Activated CD4-positive, CD25-positive, alpha-beta regulatory T cell (primary cell): Measurements from ENCODE around the gene KAT7.

Experiments
- DNase-seq, 4 experiments: peaks; one replicate each; lab custom pipeline; 2025; lab: John Stamatoyannopoulos, UW

Gene KAT7

DNA sequence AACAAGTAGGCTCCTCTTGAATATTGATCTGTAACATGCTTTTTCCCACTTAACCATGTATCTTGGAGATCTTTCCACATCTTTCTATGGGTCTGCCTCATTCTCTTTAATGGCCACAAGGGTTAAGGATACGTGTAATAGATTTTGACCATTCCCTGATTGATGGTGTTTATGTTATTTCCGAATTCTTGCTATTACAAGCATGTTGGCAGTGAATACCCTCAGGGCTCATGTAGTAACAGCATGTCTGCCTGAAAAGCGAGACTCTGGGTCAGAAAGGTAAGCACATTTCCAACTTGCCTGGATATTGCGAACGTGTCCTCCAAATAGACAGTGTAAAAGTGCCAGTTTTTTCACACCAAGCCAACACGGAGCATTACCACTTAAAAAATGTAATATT, 54.4 kb downstream of the KAT7 start:
- no peak for DNase-seq

DNA sequence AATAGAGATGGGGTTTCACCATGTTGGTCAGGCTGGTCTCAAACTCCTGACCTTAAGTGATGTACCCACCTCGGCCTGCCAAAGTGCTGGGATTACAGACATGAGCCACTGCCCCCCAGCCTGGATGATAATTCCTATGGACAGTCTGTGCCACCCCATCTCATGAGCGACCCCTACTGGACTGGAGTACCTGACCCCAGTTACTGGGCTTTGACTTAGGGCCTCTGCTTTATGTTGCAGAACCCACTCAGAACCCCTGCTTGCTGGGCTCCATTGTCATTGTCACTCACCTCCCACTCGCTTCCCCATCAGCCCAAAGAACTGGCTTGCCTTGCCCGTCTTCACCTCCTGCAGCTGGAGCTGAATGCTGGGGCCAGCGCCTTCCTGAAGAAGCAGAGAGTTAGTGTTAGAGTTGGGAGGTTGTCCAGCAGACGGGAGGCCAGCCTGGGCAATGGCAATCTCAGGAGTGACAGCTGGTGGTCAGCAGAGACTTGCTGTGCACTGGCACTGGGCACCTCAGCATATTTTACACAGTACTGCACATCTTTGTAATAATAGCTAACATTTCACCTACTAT, 55.4 kb downstream of the KAT7 start:
- DNase-seq, result no peak

DNA sequence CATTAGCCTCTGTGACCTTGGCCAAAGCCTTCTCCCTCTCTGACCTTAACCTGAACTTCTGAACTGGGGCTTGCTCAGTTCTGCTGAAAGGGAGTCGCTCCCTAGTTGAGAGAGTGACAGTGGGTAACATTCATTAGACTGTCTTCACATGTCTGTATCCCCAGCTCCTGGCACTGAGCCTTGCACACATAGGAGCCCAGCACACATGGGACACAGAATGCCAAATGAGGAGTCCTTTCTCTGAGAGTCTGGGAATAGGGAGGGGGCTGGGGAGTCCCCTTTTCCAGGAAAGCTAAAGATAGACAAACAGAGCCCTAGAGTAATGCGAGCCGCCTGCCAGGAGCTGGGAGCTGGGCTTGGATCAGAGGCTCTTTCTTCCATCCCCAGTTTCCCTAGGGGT, 56.8 kb downstream of the KAT7 start:
- no peak for DNase-seq

DNA sequence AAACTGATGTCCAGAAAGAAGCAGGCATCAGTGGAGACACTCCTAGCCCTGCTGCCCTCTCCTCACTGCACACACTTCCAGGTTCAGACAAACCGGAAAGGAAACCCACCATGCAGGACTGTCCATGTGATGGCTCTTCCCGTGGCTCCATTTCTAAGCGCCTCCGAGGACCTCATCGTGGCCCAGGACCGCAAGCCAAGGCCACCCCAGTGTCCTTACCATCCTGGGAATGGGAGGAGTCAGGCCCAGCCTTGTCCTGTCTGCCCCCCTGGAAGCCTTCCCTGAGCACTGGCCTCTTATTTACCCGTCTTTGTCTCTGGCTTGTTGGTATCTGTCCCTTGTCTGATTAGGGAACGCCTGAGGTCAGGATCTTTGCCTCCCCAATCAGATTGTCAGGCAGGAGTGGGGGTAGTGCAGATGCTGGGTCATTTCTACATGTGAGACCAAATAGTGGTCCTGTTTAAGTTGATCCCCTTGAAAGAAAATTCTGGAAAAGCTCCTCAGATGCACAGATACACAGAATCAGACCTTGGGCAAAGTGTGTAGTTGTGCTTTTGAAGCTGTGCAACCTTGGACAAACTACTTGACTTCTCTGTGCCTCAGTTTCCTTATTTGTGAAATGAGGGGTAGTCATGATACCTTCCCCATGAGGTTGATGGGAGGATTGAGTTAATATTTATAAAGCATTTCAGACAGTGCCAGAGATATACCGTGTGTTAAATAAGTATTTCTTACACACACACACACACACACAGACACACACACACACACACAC, 58.6 kb downstream of the KAT7 start:
- DNase-seq, result no peak

DNA sequence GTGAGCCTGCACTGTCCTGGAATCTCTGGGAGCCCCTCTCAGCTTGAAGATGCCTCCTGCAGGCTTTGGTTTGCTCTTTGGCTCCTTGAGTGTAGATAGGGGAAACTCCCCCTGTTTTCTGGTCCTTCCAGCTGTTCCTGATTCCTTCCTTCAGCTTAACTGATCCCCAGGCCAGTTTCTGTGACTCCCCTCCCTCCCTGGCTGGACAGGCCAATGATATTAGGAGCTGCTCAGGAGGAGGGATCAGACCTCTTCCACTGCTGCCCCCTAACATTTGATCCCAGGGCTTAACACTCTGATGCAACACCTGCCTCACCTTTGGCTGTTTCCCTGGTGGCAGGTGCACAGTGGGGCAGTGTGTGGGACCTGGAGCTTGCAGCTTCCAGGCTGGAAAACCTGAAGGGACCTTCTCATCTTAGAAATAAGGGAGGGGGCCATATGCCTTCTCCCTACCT, 59.6 kb downstream of the KAT7 start, which contains the start of gene TAC4:
Gene TAC4, minus strand, starts transcription at position 51 of the 455 bp plus-strand sequence. CDS start 52 bp downstream, outside the sequence.
- no peak for DNase-seq

DNA sequence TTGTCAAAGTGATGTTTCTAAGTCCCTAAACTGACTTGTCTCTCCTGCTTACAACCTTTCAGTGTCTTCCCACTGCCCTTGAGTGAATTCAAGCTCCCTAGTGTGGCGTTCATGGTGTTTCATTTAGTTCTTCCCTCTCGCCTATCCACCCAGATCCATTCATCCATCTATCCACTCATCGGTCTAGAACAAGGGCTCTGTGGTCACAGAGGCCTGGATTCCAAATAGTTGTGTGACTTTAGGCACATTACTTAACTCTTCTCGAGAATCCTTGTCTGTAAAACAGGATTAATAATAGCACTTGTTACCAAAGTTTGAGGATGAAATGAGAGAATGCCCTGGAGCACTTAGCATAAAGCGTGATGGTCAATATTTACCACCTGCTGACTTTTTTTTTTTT, 60.3 kb downstream of the KAT7 start:
- no peak for DNase-seq

DNA sequence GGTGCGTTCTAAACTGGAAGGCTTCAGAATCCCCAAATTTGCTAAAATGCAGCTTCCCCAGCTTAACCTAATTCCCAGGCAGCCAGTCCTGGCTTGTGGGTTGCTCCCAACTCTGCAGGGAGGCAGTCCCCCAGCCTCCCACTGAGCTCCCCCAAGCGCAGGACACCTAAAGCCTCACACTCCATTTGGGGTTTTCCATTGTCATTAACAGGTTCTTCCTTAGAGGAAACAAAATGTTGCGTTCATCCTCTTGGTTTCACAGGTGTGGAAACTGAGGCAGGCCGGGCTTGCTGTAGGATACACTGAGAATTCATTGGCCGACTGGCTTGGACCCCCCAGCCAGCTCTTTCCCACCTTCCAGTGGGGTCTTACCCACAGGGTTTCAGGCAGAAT, 61.7 kb downstream of the KAT7 start:
- DNase-seq, result no peak

DNA sequence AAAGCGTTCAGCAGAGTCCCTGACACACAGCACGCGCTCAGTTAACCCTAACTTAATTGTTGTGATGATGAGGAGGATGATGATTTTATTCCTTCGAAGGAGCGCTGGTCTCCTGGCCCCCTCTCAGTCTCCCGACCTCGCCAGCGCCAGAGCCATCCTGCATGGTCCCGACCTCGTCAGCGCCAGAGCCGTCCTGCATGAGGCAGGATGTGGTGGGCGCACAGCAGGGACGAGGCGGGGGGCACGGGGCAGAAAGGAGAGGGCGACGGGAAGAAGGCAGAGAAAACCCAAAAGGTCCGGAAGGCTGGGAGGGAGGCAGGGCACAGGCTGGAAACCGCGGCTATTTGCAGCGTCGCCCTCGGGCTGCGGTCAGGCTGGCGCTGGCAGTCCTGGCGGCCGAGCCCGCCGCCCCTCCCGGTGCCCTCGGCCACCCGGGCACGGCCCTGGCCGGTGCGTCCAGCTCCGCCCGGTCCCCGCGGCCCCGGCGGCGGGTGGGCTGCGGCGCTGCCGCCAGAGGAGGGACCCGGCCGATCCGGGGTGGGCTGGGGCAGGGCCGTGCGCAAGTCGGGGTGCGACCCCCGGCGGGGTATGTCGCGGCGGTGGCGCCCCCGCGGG, 62.4 kb downstream of the KAT7 start:
- DNase-seq, result no peak

DNA sequence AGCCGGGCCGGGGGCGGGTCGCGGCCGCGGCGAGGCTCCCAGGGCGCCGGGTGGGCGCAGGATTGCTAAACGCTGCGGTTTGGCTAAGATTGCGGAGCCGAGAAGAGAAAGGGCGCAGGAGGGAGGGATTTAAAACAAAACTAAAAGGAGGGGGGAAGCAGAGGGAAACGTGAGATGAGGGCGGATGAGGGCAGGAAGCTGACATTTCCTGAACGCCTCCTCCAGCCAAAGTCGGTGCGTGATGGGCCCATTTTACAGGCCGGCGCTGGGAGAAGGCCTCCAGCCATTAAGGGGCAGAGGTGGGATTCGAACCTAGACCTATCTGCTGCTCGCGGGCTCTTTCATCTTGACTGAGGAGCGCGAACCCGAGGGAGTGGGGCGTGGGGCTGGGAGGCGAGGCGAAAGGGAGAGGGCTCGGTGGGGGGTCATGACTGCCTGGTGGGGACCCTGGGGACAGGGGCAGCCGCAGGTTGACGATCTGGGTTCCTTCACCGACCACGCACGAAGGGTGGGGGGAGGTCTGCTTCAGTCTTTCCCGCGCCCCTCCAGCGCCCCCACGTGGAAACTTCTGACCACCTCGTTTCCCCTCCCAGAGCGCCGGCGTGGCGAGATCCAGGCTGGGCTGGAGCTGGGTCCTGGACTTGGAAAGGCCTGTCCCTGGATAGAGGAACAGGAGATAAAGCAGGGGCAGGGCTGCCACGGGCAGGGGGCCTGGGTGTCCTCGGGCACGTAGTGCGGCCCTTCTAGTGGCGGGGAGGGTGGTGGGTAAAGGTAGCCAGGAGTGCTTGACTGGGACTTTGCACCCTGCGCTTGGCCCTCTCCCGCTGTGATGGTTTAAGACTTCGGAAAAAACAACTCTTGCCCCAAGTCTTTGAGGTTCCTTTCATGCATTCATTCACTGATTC, 63.2 kb downstream of the KAT7 start:
- DNase-seq, result peak; percentile 40 to 65 (median 45)

DNA sequence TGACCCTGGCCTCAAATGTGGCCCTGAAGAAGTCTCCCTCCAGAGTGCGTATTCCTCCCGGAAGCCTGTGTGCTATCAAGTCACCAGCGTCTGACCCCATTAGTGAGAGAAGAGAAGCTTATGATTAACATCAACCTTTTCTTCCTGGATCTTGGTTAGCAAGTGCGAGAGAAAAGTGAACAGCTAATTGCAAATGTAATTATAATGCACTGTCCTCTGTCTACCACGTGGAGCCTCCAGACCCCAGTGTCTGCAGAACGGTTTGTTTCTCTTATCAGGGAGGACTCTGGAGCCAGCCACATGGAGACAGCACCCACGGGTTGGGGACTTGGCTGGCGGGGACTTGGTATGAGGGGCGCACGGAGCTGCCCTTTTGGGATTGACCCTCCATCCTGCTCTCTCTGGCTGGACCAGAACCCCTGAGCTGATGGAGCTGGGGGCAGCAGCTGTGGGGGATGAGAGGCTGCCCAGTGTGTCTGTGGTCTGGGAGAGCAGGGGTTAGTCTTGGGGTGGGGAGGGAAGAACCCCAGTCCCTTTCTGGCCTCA, 65.1 kb downstream of the KAT7 start:
- DNase-seq, result no peak

DNA sequence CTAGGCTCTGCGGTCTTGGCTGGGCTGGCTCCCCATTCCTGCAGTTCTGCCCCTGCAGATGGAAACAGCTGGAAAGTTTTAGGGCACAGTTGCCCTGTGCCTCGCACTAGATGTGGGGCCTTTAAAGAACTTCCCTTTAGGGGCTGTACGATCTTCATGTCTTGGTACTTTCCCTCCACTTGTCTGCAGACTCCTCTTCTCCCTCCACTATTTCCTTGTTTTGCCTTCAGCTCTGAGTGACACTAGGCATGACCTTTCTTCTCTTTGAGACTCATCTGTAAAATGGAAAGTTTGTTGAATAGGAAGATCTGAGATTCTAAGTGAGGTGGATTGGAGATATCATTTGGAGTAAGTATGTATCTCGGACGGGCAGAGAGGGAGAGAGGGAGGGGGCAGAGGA, 65.6 kb downstream of the KAT7 start:
- DNase-seq, result no peak

DNA sequence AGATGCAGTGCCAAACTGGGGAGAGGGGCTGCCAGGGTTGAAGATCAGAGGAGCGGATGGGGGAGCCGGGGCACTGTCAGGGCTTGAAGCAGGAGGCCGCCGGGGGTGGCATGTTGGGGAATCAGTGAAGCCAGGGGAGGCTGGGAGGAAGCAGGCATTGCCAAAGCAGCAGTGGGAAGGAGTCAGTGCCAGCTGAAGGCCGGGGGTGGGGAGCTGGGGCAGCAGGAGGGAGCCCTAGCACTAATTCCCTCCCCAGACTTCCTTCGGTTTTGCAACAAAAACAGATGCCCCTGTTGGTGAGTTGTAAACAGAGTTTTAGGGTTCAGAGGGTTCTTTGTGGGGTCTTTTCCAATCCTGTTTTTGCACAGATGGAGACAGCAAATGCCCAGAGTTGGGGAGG, 70.3 kb downstream of the KAT7 start:
- DNase-seq, result no peak

DNA sequence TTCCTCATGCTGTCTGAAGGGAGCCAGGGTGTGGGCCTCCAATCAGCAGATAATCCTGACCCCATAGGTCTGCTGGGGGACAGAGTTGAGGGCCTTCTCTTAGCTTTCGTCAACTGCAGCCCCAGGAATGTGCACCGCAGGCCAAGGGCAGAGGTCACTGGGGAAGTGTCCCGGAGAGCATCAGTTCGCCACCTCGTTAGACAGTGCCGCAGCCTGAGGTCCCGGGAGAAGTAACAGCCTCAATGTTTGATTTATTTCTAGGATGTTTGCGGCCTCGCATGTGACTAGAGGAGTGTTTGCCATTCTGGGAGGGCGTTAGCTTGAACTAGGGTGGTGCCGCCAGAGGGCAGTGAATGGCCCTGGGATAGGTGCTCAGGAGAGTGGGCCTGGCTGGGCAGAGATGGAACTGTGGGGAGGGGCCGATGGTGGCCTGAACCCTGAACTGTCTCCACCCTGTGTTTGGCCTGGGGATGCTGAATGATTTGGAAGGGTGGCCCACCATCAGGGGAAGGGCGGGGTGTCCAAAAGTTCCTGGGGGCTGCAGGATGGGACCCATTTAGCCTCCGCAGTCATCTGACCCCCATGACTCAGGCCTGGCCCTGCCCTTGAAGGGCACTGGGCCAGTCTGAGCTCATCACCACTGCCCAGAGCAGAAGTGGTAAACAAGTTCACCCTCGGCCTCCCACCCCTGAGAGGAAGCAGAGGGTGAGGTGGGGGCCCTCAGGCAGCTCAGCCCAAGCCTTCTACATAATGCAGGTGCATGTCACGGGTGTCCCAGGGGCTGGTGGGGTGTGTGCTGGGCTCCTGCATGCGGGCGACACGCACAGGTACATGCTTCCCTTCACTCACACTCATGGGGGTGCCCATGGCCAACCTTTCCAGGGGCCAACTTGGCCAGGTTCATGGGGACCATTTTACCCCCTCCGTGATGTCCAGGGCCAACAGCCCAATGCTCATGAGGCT, 71.8 kb downstream of the KAT7 start:
- no peak for DNase-seq

DNA sequence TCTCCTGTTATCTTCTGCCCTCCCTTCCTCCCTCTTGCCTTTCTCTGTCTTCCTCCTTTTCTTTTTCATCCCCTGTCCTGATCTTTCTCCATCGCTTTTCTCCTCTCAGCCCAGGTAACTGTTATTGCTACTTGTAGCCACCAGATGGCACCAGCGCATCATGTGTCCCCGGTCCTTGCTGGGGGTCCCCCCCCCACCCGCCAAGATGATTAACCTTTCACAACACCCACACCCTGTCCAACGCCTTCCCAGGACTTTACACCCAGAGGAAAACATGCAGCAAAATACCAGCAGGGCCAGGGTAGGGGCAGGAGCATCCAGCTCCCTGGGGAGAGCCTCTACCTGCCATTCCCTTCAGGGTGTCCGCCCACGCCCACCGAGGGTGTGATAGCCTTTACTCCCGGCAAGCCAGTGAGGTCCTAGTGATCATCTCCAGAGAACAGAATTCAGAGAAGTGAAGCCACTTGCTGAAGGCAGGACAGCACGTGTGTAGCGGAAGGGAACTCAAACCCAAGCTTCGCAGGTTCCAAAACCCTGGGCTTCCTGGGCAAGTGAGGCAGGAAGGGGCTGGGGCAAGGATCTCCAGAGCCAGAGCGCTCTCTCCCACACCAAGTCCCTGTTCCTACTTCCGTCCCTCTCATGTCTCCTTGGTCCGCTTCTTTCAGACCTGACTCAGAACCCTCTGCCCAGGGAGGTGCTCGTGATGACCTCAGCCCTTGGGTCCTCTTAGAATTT, 72.8 kb downstream of the KAT7 start:
- peak; percentile 18 to 45 (median 36) for DNase-seq

DNA sequence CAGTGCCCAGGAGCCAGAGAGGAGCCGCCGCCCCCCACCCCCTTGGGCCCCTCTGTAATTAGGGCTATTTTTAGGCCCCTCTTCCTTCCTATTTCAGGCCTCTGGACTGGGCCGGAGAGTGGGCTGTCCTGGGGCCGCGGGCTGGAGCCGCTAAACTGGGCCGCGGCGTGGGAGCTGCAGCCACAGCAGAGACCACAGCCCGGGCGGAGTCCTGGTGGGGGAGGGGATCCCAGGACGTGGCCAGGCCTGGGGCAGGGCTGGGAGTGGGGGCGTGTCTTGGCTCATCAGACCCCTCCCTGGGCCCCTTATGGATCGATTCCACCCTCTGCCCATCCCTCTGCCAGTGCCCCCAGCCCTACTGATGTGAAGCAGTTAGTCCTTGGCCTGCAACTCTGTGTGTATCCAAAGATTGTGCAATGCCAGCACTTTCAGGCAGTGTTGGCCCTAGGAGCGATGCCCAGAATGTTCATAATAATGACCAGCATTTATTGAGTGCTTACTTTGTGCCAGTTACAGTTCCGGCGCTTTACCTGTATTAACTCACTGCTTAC, 74.4 kb downstream of the KAT7 start:
- DNase-seq, result no peak

DNA sequence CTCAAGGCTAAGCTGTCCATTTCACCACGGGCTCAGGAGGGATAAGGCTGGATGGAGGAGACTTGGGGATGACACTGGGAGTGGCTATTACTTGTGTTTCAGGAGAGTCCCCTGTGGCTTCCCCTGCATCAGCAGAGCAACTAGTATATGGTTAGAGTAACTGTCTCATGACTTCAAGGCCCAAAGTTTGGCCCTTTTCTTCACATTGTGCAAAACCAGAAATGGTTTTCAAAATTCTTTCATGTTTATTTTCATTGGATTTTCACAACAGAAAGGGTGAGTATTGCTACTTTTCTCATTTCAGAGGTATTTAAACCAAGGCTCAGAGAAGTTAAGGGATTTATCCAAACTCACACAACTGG, 77.5 kb downstream of the KAT7 start:
- no peak for DNase-seq

DNA sequence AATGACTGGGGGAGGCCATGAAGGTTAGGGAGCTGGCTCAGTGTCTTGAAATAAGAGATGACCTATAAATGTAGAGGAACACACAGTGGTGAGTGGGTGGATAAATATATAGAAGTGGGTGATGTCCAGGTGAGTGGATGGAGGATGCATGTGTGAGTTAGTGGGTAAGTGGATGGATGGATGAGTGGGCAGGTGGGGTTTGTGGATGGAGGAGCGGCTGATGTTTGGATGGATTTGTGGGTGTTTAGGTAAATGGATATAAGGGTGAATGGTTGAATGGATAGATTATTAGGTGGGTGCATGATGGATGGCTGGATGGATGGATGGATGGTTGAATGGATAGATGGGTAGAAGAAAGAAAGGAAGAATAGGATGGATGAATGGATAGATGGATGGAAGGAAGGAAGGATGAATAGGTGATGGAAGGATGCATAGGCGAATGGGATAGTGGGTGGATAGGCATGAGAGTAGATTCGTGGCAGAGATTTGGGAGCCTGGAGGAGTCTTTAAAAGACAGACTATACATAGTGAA, 78.5 kb downstream of the KAT7 start:
- no peak for DNase-seq

DNA sequence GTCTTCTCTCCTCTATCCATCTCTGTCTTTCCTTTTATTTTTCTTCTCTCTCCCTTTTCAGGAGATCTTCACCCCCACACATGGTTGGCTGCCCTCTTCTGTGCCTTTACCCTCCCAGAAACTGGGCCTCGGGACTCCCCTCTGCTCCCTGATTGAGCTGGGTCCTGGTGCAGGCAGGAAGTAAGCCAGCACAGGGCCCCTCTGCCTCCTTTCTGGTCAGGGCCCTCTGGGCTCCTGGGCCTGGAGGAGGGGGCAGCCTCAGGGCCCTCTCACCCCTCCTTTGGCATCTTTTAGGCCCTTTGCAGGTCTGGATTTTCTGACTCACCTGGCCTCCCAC, 80.5 kb downstream of the KAT7 start:
- DNase-seq, result no peak

DNA sequence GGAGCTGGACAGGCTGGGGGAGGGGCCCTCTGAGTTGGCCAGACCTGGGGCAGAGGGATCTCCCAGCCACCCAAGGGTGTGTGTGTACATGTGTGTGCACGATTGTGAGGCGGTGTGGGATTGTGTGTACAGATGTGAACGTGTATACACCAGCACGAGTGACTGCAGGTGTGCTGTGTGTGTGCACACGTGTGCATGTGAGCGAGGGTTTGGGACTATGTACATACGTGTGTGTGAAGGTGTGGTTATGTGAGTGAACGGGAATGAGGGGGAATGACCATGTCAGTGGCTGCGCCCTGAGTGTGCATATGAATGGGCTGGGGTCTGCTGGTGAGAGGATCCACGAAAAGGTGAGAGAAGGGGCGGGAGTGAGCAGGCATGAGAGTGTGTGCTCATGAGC, 81.8 kb downstream of the KAT7 start:
- DNase-seq, result no peak

DNA sequence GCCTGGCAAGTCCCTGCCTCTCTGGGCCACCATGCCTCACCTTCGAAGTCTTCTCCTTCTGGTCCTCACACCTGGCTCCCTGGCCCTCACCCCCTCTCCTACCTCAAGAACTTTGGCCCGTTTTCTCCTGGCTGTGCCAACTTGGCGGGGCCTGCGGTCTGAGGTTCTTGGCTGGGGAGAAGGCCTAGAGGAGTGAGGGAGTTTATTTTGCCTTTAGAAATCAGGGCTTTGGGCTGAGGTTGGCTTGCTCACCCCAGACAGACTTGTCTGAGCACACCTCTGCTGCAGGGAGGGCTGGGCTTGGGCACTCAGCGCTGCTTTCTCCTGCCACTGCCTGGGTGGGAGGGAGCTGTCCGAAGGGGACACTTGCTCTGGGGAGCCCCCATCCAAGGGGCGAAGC, 82.7 kb downstream of the KAT7 start:
- no peak for DNase-seq
